ENCODE measurements around the gene C1orf159. TPM values are rescaled to one million over a fixed set of nuclear protein-coding genes. Genes with fewer than 3 reads are reported as not detected.

C1orf159 gene
- total and polyA plus RNA-seq, 2 donors (not counting 1 experiment from before 2014, with no cell fraction given), result 23.0 to 25.6 TPM

GRCh38 chr1:1101503-1101902 lies 14.4 kb downstream of the C1orf159 start:
- no peaks in the 10 kb centered on the region for H3K27me3 Mint-ChIP-seq
- Histone ChIP-seq H3K36me3 (replicated peaks in 1 of 2; ENCODE audit: control extremely low read depth in 1 of 2, control insufficient read depth in 1 of 2, extremely low read depth in 1 of 2, insufficient read depth in 2 of 2, low read length in 1 of 2) (no peaks in the 10 kb centered on the region), H3K27ac (ENCODE audit: low read length in 2 of 2) (no peak overlapping the region), H2AFZ (ENCODE audit: insufficient read depth, low read depth, low read length, poor library complexity, severe bottlenecking) (no peak overlapping the region), H3K9me3 (ENCODE audit: control extremely low read depth in 1 of 3, control insufficient read depth in 2 of 3, insufficient read depth in 1 of 3, low read length in 2 of 3) (peaks cover 3 to 6% (median 4%) of the 10 kb centered on the region in 3 donors), H4K20me1 (ENCODE audit: control insufficient read depth, insufficient read depth, low read length, poor library complexity, severe bottlenecking) (peaks cover 5% of the 10 kb centered on the region), H3K79me2 (ENCODE audit: control insufficient read depth, insufficient read depth, low read length) (peaks cover 12% of the 10 kb centered on the region), H3K9ac (ENCODE audit: low read length) (no peak overlapping the region), H3K27me3 (replicated peaks in 1 of 4; ENCODE audit: control extremely low read depth in 1 of 4, control insufficient read depth in 3 of 4, insufficient read depth in 4 of 4, low read length in 3 of 4) (no peaks in the 10 kb centered on the region), H3K4me1 (ENCODE audit: control insufficient read depth in 2 of 2, insufficient read depth in 2 of 2, low read length in 2 of 2) (no peaks in the 10 kb centered on the region), H3K4me2 (replicated peaks; ENCODE audit: low read depth, low read length, poor library complexity, severe bottlenecking) (no peak overlapping the region), H3K4me3 (ENCODE audit: control extremely low read depth in 1 of 5, extremely low read depth in 1 of 5, insufficient read depth in 1 of 5, low read depth in 2 of 5, low read length in 4 of 5) (no peak overlapping the region)
- peaks cover 2% of the 10 kb centered on the region for H3K4me1 Mint-ChIP-seq
- TF ChIP-seq EZH2 (IDR thresholded peaks at IDR 0.05; ENCODE audit: borderline replicate concordance, insufficient read depth, low read depth, low read length, poor library complexity, severe bottlenecking), result no peak
- no peak for TF ChIP-seq CTCF (IDR thresholded peaks at IDR 0.05)
- ATAC-seq (ENCODE audit: low read depth) (no peak), DNase-seq (no peak)
- intact Hi-C loops (cut with micrococcal nuclease), result no loop called here
- H3K9me3 Mint-ChIP-seq (ENCODE audit: insufficient read depth), result no peaks in the 10 kb centered on the region
- H3K4me3 Mint-ChIP-seq, result no peak overlapping the region
- CTCF ChIA-PET, result interaction anchor here (1.0 kb wide), 1 partner anchor 199 kb away, joined by 3 read pairs; no protein-coding TSS in a partner anchor
- WGBS (ENCODE audit: insufficient coverage), result 93% methylated on average over 2 of the region's 7 CpGs
- POLR2A ChIA-PET, result no interaction called here
- H3K27ac Mint-ChIP-seq, result no peak overlapping the region

DNA sequence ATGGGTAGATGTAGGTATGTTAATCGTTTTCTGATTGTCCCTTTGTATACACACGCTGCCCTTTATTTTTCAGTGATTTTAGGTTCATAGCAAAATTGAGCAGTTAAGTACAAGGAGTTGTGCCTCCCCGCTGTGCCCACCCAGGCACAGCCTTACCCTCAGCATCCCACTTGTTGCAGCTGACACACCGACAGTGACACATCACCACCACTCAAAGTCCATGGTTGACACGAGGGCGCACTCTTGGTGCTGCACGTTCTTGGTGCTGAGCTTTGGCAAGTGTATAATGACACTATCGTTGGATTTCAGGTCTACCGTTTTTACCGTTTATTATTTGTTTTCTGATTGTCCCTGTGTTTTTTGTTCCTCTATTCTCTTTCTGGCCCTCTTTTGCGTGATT lies 15.6 kb downstream of the C1orf159 start:
- Mint-ChIP-seq H3K9me3 (ENCODE audit: insufficient read depth) (no peaks in the 10 kb centered on the region), H3K27me3 (no peaks in the 10 kb centered on the region), H3K27ac (no peak overlapping the region), H3K4me3 (no peak overlapping the region), H3K4me1 (peaks cover 2% of the 10 kb centered on the region)
- Histone ChIP-seq H3K4me1 (ENCODE audit: control insufficient read depth in 2 of 2, insufficient read depth in 2 of 2, low read length in 2 of 2) (no peaks in the 10 kb centered on the region), H3K79me2 (ENCODE audit: control insufficient read depth, insufficient read depth, low read length) (peaks cover 12% of the 10 kb centered on the region), H3K9me3 (ENCODE audit: control extremely low read depth in 1 of 3, control insufficient read depth in 2 of 3, insufficient read depth in 1 of 3, low read length in 2 of 3) (peaks cover 3 to 6% (median 4%) of the 10 kb centered on the region in 3 donors), H2AFZ (ENCODE audit: insufficient read depth, low read depth, low read length, poor library complexity, severe bottlenecking) (no peak overlapping the region), H4K20me1 (ENCODE audit: control insufficient read depth, insufficient read depth, low read length, poor library complexity, severe bottlenecking) (peaks cover 4% of the 10 kb centered on the region), H3K27ac (ENCODE audit: low read length in 2 of 2) (no peak overlapping the region), H3K36me3 (replicated peaks in 1 of 2; ENCODE audit: control extremely low read depth in 1 of 2, control insufficient read depth in 1 of 2, extremely low read depth in 1 of 2, insufficient read depth in 2 of 2, low read length in 1 of 2) (no peaks in the 10 kb centered on the region), H3K9ac (ENCODE audit: low read length) (no peak overlapping the region), H3K27me3 (replicated peaks in 1 of 4; ENCODE audit: control extremely low read depth in 1 of 4, control insufficient read depth in 3 of 4, insufficient read depth in 4 of 4, low read length in 3 of 4) (no peaks in the 10 kb centered on the region), H3K4me2 (replicated peaks; ENCODE audit: low read depth, low read length, poor library complexity, severe bottlenecking) (no peak overlapping the region), H3K4me3 (ENCODE audit: control extremely low read depth in 1 of 5, extremely low read depth in 1 of 5, insufficient read depth in 1 of 5, low read depth in 2 of 5, low read length in 4 of 5) (no peak overlapping the region)
- CTCF ChIA-PET, result no interaction called here
- DNase-seq, result no peak
- intact Hi-C loops (cut with micrococcal nuclease), result no loop called here
- 98% methylated on average over 8 of the region's 11 CpGs for WGBS (ENCODE audit: insufficient coverage)
- POLR2A ChIA-PET, result no interaction called here
- TF ChIP-seq CTCF (IDR thresholded peaks at IDR 0.05) (no peak), EZH2 (IDR thresholded peaks at IDR 0.05; ENCODE audit: borderline replicate concordance, insufficient read depth, low read depth, low read length, poor library complexity, severe bottlenecking) (no peak)
- no peak for ATAC-seq (ENCODE audit: low read depth)
